Loucy (cell line): ENCODE results near the gene MAB21L1.

ENCODE experiments used
- H2AFZ ChIP-seq: fragments of 200-600 bp; sonication (generic); 2 replicates; pipeline ENCODE4 v1.6.0; 2016; ENCODE audit warnings: antibody characterized with exemption, mild to moderate bottlenecking, low read length, moderate library complexity
- H3F3A ChIP-seq: fragments of 200-600 bp; 2 replicates; pipeline ENCODE4 v1.6.0; 2016; ENCODE audit warnings: antibody characterized with exemption, low read depth, mild to moderate bottlenecking
- H3K27me3 ChIP-seq: fragments of 200-600 bp; sonication (generic); 2 replicates; pipeline ENCODE4 v1.6.1; 2014; ENCODE audit warnings: low read length, mild to moderate bottlenecking; ENCODE audit not compliant: insufficient read depth, poor library complexity, severe bottlenecking
- H3K36me3 ChIP-seq: fragments of 200-600 bp; sonication (generic); 2 replicates; pipeline ENCODE4 v1.6.1; 2016; ENCODE audit warnings: low read length; ENCODE audit not compliant: insufficient read depth
- H3K4me1 ChIP-seq: fragments of 200-600 bp; sonication (generic); 2 replicates; pipeline ENCODE4 v1.5.1; 2014; ENCODE audit warnings: low read length, mild to moderate bottlenecking; ENCODE audit not compliant: insufficient read depth, poor library complexity, severe bottlenecking
- H3K4me2 ChIP-seq: fragments of 200-600 bp; sonication (generic); 2 replicates; pipeline ENCODE4 v1.6.0; 2014; ENCODE audit warnings: antibody characterized with exemption, low read length, low read depth, mild to moderate bottlenecking; ENCODE audit not compliant: poor library complexity, severe bottlenecking
- H3K4me3 ChIP-seq: fragments of 200-600 bp; sonication (generic); 2 replicates; pipeline ENCODE4 v1.5.1; 2014; ENCODE audit warnings: low read length, mild to moderate bottlenecking, mixed read lengths; ENCODE audit not compliant: poor library complexity, severe bottlenecking
- H3K79me2 ChIP-seq: fragments of 200-600 bp; sonication (generic); 2 replicates; pipeline ENCODE4 v1.6.1; 2014; ENCODE audit warnings: low read length; ENCODE audit not compliant: insufficient read depth
- H3K9ac ChIP-seq: fragments of 200-600 bp; sonication (generic); 2 replicates; pipeline ENCODE4 v1.6.0; 2014; ENCODE audit warnings: mild to moderate bottlenecking, low read depth, low read length, moderate library complexity; ENCODE audit not compliant: poor library complexity, severe bottlenecking
- H3K9me2 ChIP-seq: fragments of 200-600 bp; sonication (generic); replicated peaks from 2 replicates; pipeline ENCODE4 v1.6.1; 2016; ENCODE audit warnings: low read depth, low read length, mixed read lengths
- H3K9me3 ChIP-seq: fragments of 200-600 bp; sonication (generic); 2 replicates; pipeline ENCODE4 v1.6.1; 2014; ENCODE audit warnings: mild to moderate bottlenecking, antibody characterized with exemption, low read length, low read depth; ENCODE audit not compliant: insufficient read depth
- H4K20me1 ChIP-seq: fragments of 200-600 bp; sonication (generic); 2 replicates; pipeline ENCODE4 v1.6.0; 2014; ENCODE audit warnings: antibody characterized with exemption, low read length, mild to moderate bottlenecking; ENCODE audit not compliant: insufficient read depth, poor library complexity, severe bottlenecking
- EZH2phosphoT487 ChIP-seq: fragments of 200-600 bp; IDR thresholded peaks from 2 replicates; pipeline ENCODE4 v1.6.1; 2018; ENCODE audit warnings: antibody characterized with exemption, mild to moderate bottlenecking, moderate library complexity, borderline replicate concordance
- TF ChIP-seq, protein P1 (sequence below): fragments of 200-600 bp; sonication (generic); conservative IDR thresholded peaks from 2 replicates; pipeline ENCODE4 v1.5.1; 2014; ENCODE audit warnings: mild to moderate bottlenecking, antibody characterized with exemption, low read length

MAB21L1 gene

DNA sequence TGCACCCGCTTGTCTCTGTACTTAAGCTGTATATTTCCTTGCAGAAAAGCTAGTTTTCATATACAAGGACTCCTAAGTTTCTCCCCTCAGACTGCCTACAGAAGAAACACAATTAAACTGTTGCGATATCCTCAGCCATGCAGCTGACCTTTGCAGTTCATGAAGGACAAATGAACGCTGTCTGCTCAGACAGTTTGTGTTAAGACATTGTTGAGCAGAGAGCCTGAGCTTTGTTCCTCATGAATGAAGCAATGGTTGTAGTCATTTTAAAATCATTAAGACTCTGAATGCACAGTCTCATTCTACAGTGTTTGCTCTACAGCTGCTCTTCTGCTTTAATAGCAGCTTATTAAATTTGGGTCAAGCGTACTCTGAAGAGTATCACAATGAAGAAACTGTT is 23.2 kb upstream of the MAB21L1 start:
- H3K9ac ChIP-seq, result no peak overlapping the region
- TF ChIP-seq, protein P1, sequence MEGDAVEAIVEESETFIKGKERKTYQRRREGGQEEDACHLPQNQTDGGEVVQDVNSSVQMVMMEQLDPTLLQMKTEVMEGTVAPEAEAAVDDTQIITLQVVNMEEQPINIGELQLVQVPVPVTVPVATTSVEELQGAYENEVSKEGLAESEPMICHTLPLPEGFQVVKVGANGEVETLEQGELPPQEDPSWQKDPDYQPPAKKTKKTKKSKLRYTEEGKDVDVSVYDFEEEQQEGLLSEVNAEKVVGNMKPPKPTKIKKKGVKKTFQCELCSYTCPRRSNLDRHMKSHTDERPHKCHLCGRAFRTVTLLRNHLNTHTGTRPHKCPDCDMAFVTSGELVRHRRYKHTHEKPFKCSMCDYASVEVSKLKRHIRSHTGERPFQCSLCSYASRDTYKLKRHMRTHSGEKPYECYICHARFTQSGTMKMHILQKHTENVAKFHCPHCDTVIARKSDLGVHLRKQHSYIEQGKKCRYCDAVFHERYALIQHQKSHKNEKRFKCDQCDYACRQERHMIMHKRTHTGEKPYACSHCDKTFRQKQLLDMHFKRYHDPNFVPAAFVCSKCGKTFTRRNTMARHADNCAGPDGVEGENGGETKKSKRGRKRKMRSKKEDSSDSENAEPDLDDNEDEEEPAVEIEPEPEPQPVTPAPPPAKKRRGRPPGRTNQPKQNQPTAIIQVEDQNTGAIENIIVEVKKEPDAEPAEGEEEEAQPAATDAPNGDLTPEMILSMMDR, result no peak
- no peak for TF ChIP-seq EZH2phosphoT487
- H3K4me2 ChIP-seq, result no peak overlapping the region
- no peaks in the 10 kb centered on the region for H3K27me3 ChIP-seq
- H3K79me2 ChIP-seq, result no peaks in the 10 kb centered on the region
- H3K9me3 ChIP-seq, result no peaks in the 10 kb centered on the region
- no peaks in the 10 kb centered on the region for H3K9me2 ChIP-seq
- H3K4me1 ChIP-seq, result no peaks in the 10 kb centered on the region
- H2AFZ ChIP-seq, result no peak overlapping the region
- no peak overlapping the region for H3K4me3 ChIP-seq
- H4K20me1 ChIP-seq, result no peaks in the 10 kb centered on the region
- no peaks in the 10 kb centered on the region for H3F3A ChIP-seq
- H3K36me3 ChIP-seq, result no peaks in the 10 kb centered on the region

DNA sequence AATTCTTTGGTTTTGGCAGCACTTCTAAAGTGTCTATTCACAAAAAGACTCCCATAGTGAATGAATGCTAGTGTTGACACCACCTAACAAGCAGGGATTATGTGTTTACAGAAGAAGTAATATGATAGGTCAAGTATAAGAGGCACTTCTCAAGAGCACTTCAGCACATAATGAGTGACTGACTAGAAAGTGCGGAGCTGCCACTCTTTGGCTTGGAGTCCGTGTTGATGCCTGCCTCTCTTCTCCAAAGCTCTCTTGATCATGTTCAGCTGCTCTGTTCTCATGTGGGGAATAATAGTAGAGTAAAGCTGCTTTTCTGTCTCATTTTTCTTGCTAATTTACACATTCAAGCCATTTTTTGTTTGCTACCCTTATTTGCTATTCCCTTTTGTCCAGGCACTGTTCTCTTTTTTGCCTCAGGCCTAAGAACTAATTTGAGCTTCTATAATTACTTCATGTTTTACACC is 22.7 kb upstream of the MAB21L1 start:
- Histone ChIP-seq H3K4me2 (no peak overlapping the region), H3K27me3 (no peaks in the 10 kb centered on the region), H3K9ac (no peak overlapping the region), H3K9me3 (no peaks in the 10 kb centered on the region), H4K20me1 (no peaks in the 10 kb centered on the region), H3K4me3 (no peak overlapping the region), H3K4me1 (no peaks in the 10 kb centered on the region), H3K36me3 (no peaks in the 10 kb centered on the region), H3F3A (no peaks in the 10 kb centered on the region), H3K9me2 (no peaks in the 10 kb centered on the region), H3K79me2 (no peaks in the 10 kb centered on the region), H2AFZ (no peak overlapping the region)
- TF ChIP-seq, protein P1, result no peak
- no peak for TF ChIP-seq EZH2phosphoT487

DNA sequence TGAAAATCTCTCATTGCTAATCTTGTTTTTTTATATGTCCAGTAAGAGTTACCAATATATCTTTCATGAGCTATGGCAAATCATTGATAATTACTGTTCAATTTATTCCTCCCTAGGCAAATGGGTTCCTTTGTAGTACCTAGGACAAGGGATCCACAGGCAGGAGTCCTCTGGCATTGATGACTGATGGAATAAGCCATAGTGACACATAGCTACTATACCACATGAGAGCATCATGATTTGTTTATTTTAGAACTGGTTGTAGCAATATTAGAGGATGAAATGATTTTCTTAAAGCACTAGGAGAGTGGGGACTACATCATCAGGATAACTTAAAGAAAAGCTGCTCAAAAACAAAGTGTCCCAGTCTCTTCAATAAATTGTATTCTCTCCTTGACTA is 21.7 kb upstream of the MAB21L1 start:
- H3K27me3 ChIP-seq, result no peaks in the 10 kb centered on the region
- no peaks in the 10 kb centered on the region for H4K20me1 ChIP-seq
- H3K9me2 ChIP-seq, result no peaks in the 10 kb centered on the region
- no peaks in the 10 kb centered on the region for H3F3A ChIP-seq
- no peaks in the 10 kb centered on the region for H3K4me1 ChIP-seq
- H3K4me2 ChIP-seq, result no peak overlapping the region
- no peaks in the 10 kb centered on the region for H3K9me3 ChIP-seq
- TF ChIP-seq, protein P1, result no peak
- H3K9ac ChIP-seq, result no peak overlapping the region
- H3K36me3 ChIP-seq, result no peaks in the 10 kb centered on the region
- H3K4me3 ChIP-seq, result no peak overlapping the region
- no peak overlapping the region for H2AFZ ChIP-seq
- H3K79me2 ChIP-seq, result no peaks in the 10 kb centered on the region
